ENCODE results near the gene FANK1. TPM values are rescaled to one million over a fixed set of nuclear protein-coding genes. Genes with fewer than 3 reads are reported as not detected.

Gene FANK1
- total and polyA plus RNA-seq, 2 donors = 2.5 to 14.1 TPM

DNA sequence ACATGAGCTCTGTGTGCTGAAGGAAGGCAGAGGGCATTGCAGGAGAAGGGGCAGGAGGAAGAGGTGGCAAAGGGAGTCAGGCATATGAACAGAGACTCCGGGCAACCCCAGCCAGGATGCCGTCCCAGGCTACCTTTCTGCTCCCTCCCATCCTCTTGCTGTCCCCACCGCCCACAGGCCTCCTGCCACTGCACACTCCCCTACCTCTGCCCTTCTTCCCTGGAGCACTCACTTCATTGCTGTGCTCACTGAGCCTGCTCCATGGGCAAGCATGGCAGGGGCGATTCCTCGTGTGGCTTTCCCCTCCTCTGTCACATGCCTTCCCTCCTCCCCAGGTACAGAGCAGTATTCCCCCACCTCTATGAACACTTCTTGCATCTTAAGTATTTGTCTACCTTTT lies 93.4 kb downstream of the FANK1 start:
- Histone ChIP-seq H3K4me3 (ENCODE audit: low read length in 2 of 2) (no peak overlapping the region), H3K4me1 (ENCODE audit: control insufficient read depth in 2 of 2, insufficient read depth in 2 of 2, low read length in 2 of 2) (no peaks in the 10 kb centered on the region), H3K27me3 (ENCODE audit: control insufficient read depth in 2 of 2, insufficient read depth in 1 of 2, low read length in 1 of 2) (no peaks in the 10 kb centered on the region), H3K36me3 (ENCODE audit: control insufficient read depth in 2 of 2, insufficient read depth in 2 of 2, low read length in 1 of 2) (no peaks in the 10 kb centered on the region), H3K27ac (ENCODE audit: low read depth in 1 of 2, low read length in 1 of 2) (no peak overlapping the region), H3K9me3 (ENCODE audit: control insufficient read depth in 2 of 2, insufficient read depth in 1 of 2, low read length in 1 of 2) (peaks cover 0 to 3% of the 10 kb centered on the region in 2 donors)
- DNase-seq (ENCODE audit: low read depth in 6 of 9, low spot score in 9 of 9) = no peak
- 96% methylated on average over 5 of the region's 5 CpGs for WGBS

DNA sequence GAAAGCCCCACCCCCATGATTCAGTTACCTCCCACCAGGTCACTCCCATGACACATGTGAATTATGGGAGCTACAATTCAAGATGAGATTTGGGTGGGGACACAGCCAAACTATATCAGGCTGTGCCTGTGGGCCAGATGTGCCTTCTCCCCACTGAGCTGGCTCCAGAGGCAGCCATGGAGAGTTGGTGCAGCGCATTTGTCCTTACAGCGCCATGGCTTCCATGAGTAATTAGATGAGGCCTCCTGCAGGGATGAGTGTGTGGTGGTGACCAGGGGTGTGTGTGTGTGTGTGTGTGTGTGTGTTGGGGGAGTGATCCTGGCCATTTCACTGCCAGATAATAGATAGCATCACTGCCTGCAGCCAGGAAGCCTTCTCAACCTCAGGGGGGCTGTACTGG lies 94.6 kb downstream of the FANK1 start:
- H3K36me3 ChIP-seq (ENCODE audit: control insufficient read depth in 2 of 2, insufficient read depth in 2 of 2, low read length in 1 of 2) = no peaks in the 10 kb centered on the region
- no peaks in the 10 kb centered on the region for H3K27me3 ChIP-seq (ENCODE audit: control insufficient read depth in 2 of 2, insufficient read depth in 1 of 2, low read length in 1 of 2)
- WGBS = 100% methylated on average over 2 of the region's 2 CpGs
- H3K4me3 ChIP-seq (ENCODE audit: low read length in 2 of 2) = no peak overlapping the region
- no peaks in the 10 kb centered on the region for H3K4me1 ChIP-seq (ENCODE audit: control insufficient read depth in 2 of 2, insufficient read depth in 2 of 2, low read length in 2 of 2)
- H3K27ac ChIP-seq (ENCODE audit: low read depth in 1 of 2, low read length in 1 of 2) = no peak overlapping the region
- no peak for DNase-seq (ENCODE audit: low read depth in 6 of 9, low spot score in 9 of 9)
- peaks cover 0 to 3% of the 10 kb centered on the region in 2 donors for H3K9me3 ChIP-seq (ENCODE audit: control insufficient read depth in 2 of 2, insufficient read depth in 1 of 2, low read length in 1 of 2)

DNA sequence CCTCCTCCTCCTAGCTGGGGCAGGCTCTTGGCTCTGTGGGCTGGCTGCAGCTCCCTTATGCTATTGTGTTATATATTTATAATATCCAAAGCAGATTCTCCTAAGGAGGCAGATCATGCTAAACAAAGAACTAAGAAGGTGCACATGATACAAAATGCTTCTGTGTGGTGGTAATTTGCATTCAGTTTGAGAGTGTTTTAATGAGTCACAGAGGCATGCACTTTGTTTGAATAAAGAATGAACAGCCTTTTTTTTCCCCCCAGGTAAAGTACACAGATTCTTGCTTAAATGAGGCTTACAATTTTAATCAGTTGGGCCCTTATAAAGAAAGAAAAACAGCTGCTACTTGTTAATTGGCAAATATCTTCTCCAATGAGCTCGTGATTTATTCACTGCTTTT lies 95.0 kb downstream of the FANK1 start:
- no peaks in the 10 kb centered on the region for H3K27me3 ChIP-seq (ENCODE audit: control insufficient read depth in 2 of 2, insufficient read depth in 1 of 2, low read length in 1 of 2)
- no peaks in the 10 kb centered on the region for H3K4me1 ChIP-seq (ENCODE audit: control insufficient read depth in 2 of 2, insufficient read depth in 2 of 2, low read length in 2 of 2)
- peaks cover 0 to 3% of the 10 kb centered on the region in 2 donors for H3K9me3 ChIP-seq (ENCODE audit: control insufficient read depth in 2 of 2, insufficient read depth in 1 of 2, low read length in 1 of 2)
- no peaks in the 10 kb centered on the region for H3K36me3 ChIP-seq (ENCODE audit: control insufficient read depth in 2 of 2, insufficient read depth in 2 of 2, low read length in 1 of 2)
- no peak overlapping the region for H3K27ac ChIP-seq (ENCODE audit: low read depth in 1 of 2, low read length in 1 of 2)
- WGBS = 87% methylated on average over 1 of the region's 1 CpG
- DNase-seq (ENCODE audit: low read depth in 6 of 9, low spot score in 9 of 9) = no peak
- no peak overlapping the region for H3K4me3 ChIP-seq (ENCODE audit: low read length in 2 of 2)

DNA sequence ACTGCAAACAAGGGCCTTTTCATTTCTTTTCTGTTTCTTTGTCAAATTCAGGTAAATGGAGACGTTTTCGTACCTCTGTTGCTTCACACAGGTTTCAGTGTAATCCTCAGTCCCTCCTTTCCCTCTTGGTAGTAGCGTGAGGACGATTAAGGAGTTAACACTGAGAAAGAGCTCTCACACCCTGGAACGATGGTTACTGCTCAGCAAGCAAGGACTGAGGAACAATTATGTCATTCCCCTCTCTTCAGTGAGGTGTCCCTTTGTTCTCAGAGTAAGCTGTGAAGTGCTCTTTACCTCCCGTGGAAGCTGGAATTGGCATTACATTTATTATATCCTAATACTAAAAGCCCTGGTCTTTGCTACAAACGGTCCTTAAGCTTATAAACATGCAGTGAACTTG lies 95.9 kb downstream of the FANK1 start:
- Histone ChIP-seq H3K27me3 (ENCODE audit: control insufficient read depth in 2 of 2, insufficient read depth in 1 of 2, low read length in 1 of 2) (no peaks in the 10 kb centered on the region), H3K9me3 (ENCODE audit: control insufficient read depth in 2 of 2, insufficient read depth in 1 of 2, low read length in 1 of 2) (peaks cover 0 to 3% of the 10 kb centered on the region in 2 donors), H3K36me3 (ENCODE audit: control insufficient read depth in 2 of 2, insufficient read depth in 2 of 2, low read length in 1 of 2) (no peaks in the 10 kb centered on the region), H3K27ac (ENCODE audit: low read depth in 1 of 2, low read length in 1 of 2) (no peak overlapping the region), H3K4me3 (ENCODE audit: low read length in 2 of 2) (no peak overlapping the region), H3K4me1 (ENCODE audit: control insufficient read depth in 2 of 2, insufficient read depth in 2 of 2, low read length in 2 of 2) (no peaks in the 10 kb centered on the region)
- WGBS = 93% methylated on average over 7 of the region's 7 CpGs
- DNase-seq (ENCODE audit: low read depth in 6 of 9, low spot score in 9 of 9) = no peak

DNA sequence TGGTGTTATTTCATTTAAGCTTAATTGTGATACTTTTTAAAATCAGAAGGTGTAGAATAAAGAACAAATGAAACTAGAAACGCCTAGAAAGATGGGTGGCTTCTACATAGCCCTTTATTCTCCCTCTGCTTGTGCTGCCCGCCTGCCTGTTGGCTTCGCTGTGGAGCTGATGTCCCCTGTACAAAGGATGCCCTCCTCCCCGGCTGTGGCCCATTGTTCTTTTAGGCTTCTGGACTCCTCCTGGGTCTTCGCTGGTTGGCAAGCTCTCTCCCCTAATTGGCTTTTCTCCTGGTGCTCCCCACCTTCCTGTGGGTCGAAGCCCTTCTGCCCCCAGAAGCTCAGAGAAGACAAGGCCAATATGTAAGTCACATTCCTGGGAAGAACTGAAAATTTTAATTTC lies 98.2 kb downstream of the FANK1 start:
- Histone ChIP-seq H3K27ac (ENCODE audit: low read depth in 1 of 2, low read length in 1 of 2) (no peak overlapping the region), H3K4me1 (ENCODE audit: control insufficient read depth in 2 of 2, insufficient read depth in 2 of 2, low read length in 2 of 2) (no peaks in the 10 kb centered on the region), H3K4me3 (ENCODE audit: low read length in 2 of 2) (no peak overlapping the region), H3K36me3 (ENCODE audit: control insufficient read depth in 2 of 2, insufficient read depth in 2 of 2, low read length in 1 of 2) (no peaks in the 10 kb centered on the region), H3K9me3 (ENCODE audit: control insufficient read depth in 2 of 2, insufficient read depth in 1 of 2, low read length in 1 of 2) (peaks cover 0 to 3% of the 10 kb centered on the region in 2 donors), H3K27me3 (ENCODE audit: control insufficient read depth in 2 of 2, insufficient read depth in 1 of 2, low read length in 1 of 2) (no peaks in the 10 kb centered on the region)
- 95% methylated on average over 6 of the region's 6 CpGs for WGBS
- DNase-seq (ENCODE audit: low read depth in 6 of 9, low spot score in 9 of 9) = no peak

DNA sequence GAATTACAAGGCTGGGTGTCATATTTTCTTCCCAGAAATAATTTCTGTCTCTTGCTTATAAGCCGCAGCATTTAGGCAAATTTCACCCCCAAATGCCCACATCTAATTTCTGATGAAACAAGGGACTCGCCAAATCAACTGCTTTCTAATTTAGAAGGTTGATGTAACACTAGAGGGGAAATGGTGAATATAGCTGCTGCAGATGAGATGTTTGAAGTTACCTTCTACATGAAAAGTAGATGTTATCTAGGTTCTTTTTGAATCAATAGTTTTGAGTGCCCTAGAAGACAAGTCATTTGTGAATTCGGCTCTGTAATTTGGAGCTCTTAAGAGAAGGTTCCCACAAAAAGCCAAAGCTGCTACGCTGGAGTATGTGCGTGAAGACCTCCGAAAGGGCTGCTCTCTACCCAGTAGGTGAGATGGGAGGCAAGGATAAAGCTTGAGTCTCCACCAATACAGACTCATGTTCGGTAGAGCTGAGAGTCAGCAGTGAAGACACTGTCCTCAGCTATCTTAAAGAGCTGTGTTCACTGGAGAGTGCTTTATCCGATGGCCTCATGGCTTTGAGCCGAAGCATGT lies 99.5 kb downstream of the FANK1 start:
- no peaks in the 10 kb centered on the region for H3K9me3 ChIP-seq (ENCODE audit: control insufficient read depth in 2 of 2, insufficient read depth in 1 of 2, low read length in 1 of 2)
- H3K4me1 ChIP-seq (ENCODE audit: control insufficient read depth in 2 of 2, insufficient read depth in 2 of 2, low read length in 2 of 2) = no peaks in the 10 kb centered on the region
- WGBS = 97% methylated on average over 9 of the region's 9 CpGs
- H3K27ac ChIP-seq (ENCODE audit: low read depth in 1 of 2, low read length in 1 of 2) = no peak overlapping the region
- no peak overlapping the region for H3K4me3 ChIP-seq (ENCODE audit: low read length in 2 of 2)
- H3K27me3 ChIP-seq (ENCODE audit: control insufficient read depth in 2 of 2, insufficient read depth in 1 of 2, low read length in 1 of 2) = no peaks in the 10 kb centered on the region
- DNase-seq (ENCODE audit: low read depth in 6 of 9, low spot score in 9 of 9) = no peak
- no peaks in the 10 kb centered on the region for H3K36me3 ChIP-seq (ENCODE audit: control insufficient read depth in 2 of 2, insufficient read depth in 2 of 2, low read length in 1 of 2)

DNA sequence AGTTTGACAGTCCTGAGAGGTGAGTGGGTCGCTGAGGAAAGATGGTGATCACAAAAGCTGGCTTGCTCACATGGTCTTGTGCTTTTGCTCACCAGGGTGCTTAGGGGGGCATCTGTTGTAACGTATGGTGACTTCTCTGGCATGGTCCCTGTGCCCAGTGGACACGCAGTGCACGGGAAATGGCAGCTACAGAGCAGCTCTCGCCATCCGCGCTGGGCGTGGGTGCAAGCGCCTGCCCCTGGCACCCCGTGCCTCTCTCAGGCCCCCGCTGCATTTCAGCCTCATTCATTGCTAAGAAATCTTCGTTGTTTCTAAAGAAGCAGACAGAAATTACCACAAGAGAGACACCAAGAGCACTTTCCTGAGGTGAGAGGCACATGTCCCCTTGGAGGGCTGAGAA lies 101.2 kb downstream of the FANK1 start:
- no peaks in the 10 kb centered on the region for H3K27me3 ChIP-seq (ENCODE audit: control insufficient read depth in 2 of 2, insufficient read depth in 1 of 2, low read length in 1 of 2)
- DNase-seq (ENCODE audit: low read depth in 6 of 9, low spot score in 9 of 9) = no peak
- no peak overlapping the region for H3K4me3 ChIP-seq (ENCODE audit: low read length in 2 of 2)
- H3K9me3 ChIP-seq (ENCODE audit: control insufficient read depth in 2 of 2, insufficient read depth in 1 of 2, low read length in 1 of 2) = no peaks in the 10 kb centered on the region
- H3K27ac ChIP-seq (ENCODE audit: low read depth in 1 of 2, low read length in 1 of 2) = no peak overlapping the region
- 93% methylated on average over 12 of the region's 12 CpGs for WGBS
- no peaks in the 10 kb centered on the region for H3K4me1 ChIP-seq (ENCODE audit: control insufficient read depth in 2 of 2, insufficient read depth in 2 of 2, low read length in 2 of 2)
- H3K36me3 ChIP-seq (ENCODE audit: control insufficient read depth in 2 of 2, insufficient read depth in 2 of 2, low read length in 1 of 2) = no peaks in the 10 kb centered on the region

DNA sequence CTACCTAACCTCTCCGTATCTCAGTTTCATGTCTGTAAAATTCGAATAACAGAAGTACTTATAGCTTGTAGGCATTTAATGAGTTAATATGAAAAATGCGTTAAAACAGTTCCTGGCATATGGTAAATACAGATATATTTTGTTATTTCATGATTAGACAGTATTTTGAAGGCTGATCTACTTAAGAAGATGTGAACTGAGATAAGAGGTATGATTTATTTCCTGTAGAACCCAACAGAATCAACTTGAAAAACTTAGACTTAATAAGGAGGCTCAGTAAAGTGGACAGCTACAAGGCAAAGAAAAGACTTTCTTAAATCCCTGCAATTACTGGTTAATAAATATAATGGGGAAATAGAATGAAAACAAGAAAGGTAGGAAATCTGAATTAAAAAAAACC lies 103.3 kb downstream of the FANK1 start:
- H3K4me1 ChIP-seq (ENCODE audit: control insufficient read depth in 2 of 2, insufficient read depth in 2 of 2, low read length in 2 of 2) = no peaks in the 10 kb centered on the region
- DNase-seq (ENCODE audit: low read depth in 6 of 9, low spot score in 9 of 9) = no peak
- no peak overlapping the region for H3K4me3 ChIP-seq (ENCODE audit: low read length in 2 of 2)
- H3K27me3 ChIP-seq (ENCODE audit: control insufficient read depth in 2 of 2, insufficient read depth in 1 of 2, low read length in 1 of 2) = no peaks in the 10 kb centered on the region
- 75% methylated on average over 3 of the region's 3 CpGs for WGBS
- H3K9me3 ChIP-seq (ENCODE audit: control insufficient read depth in 2 of 2, insufficient read depth in 1 of 2, low read length in 1 of 2) = no peaks in the 10 kb centered on the region
- no peak overlapping the region for H3K27ac ChIP-seq (ENCODE audit: low read depth in 1 of 2, low read length in 1 of 2)
- no peaks in the 10 kb centered on the region for H3K36me3 ChIP-seq (ENCODE audit: control insufficient read depth in 2 of 2, insufficient read depth in 2 of 2, low read length in 1 of 2)

DNA sequence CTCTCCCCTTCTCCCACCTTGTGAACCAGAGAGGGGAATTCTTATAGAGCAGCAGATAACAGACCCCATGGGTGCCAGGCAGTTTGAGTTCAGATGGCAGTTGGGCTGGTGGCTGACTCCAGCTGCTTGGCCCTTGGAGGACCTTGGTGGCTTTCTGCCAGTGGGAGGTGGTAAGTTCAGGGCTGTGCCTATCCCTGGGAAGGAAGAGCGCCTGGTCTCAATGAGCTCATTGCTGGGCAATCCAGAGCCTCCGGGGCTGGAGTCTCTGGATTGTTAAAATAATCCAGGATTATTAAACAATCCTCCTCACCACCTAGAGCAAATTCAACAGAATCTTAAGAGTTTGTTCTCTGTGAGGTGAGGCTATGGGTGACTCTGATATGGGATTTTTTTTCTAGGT lies 105.2 kb downstream of the FANK1 start:
- no peak for DNase-seq (ENCODE audit: low read depth in 6 of 9, low spot score in 9 of 9)
- 97% methylated on average over 2 of the region's 2 CpGs for WGBS

DNA sequence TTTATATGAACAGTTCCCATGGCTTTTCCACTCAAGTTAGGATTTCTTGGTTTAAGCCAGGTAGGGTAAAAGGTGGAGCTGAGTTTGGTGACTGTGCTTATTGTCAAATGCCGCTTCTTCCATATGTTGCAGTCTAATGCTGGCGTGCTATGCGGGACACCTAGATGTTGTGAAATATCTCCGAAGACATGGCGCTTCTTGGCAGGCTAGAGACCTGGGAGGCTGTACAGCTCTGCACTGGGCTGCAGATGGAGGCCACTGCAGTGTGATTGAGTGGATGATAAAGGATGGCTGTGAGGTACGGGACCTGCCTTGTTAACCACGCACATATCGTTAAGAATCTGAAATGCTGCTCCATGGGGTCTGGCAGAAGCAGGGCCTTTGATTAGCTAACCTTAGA lies 108.4 kb downstream of the FANK1 start:
- Histone ChIP-seq H3K27ac (ENCODE audit: low read depth in 1 of 2, low read length in 1 of 2) (no peak overlapping the region), H3K9me3 (ENCODE audit: control insufficient read depth in 2 of 2, insufficient read depth in 1 of 2, low read length in 1 of 2) (no peaks in the 10 kb centered on the region), H3K27me3 (ENCODE audit: control insufficient read depth in 2 of 2, insufficient read depth in 1 of 2, low read length in 1 of 2) (no peaks in the 10 kb centered on the region), H3K4me3 (ENCODE audit: low read length in 2 of 2) (no peak overlapping the region), H3K36me3 (ENCODE audit: control insufficient read depth in 2 of 2, insufficient read depth in 2 of 2, low read length in 1 of 2) (no peaks in the 10 kb centered on the region), H3K4me1 (ENCODE audit: control insufficient read depth in 2 of 2, insufficient read depth in 2 of 2, low read length in 2 of 2) (no peaks in the 10 kb centered on the region)
- no peak for DNase-seq (ENCODE audit: low read depth in 6 of 9, low spot score in 9 of 9)
- WGBS = 84% methylated on average over 8 of the region's 8 CpGs

More for the DNA sequence above, 105.2 kb downstream of the FANK1 start:
- Histone ChIP-seq H3K4me1 (ENCODE audit: control insufficient read depth in 2 of 2, insufficient read depth in 2 of 2, low read length in 2 of 2) (no peaks in the 10 kb centered on the region), H3K9me3 (ENCODE audit: control insufficient read depth in 2 of 2, insufficient read depth in 1 of 2, low read length in 1 of 2) (no peaks in the 10 kb centered on the region), H3K36me3 (ENCODE audit: control insufficient read depth in 2 of 2, insufficient read depth in 2 of 2, low read length in 1 of 2) (no peaks in the 10 kb centered on the region), H3K27ac (ENCODE audit: low read depth in 1 of 2, low read length in 1 of 2) (no peak overlapping the region), H3K4me3 (ENCODE audit: low read length in 2 of 2) (no peak overlapping the region), H3K27me3 (ENCODE audit: control insufficient read depth in 2 of 2, insufficient read depth in 1 of 2, low read length in 1 of 2) (no peaks in the 10 kb centered on the region)
